Neural cell (in vitro differentiated cells): Measurements from ENCODE around the gene SKOR2. TPM values are rescaled to one million over a fixed set of nuclear protein-coding genes. Genes with fewer than 3 reads are reported as not detected.

Experiments
- H2AFZ ChIP-seq: fragments of 200-600, 300-800 bp; sonication (generic), shearing (Covaris generic); 2 replicates; pipeline ENCODE4 v1.6.0; 2014; ENCODE audit warnings: low read depth, mild to moderate bottlenecking, antibody characterized with exemption, low read length, moderate library complexity
- H3F3A ChIP-seq: fragments of 200-600 bp; shearing (Covaris generic); 2 replicates; pipeline ENCODE4 v1.6.1; 2016; ENCODE audit warnings: mild to moderate bottlenecking, moderate library complexity, mixed read lengths, antibody characterized with exemption, low read length; ENCODE audit not compliant: insufficient read depth, poor library complexity, severe bottlenecking
- H3K27ac ChIP-seq: fragments of 200-600, 300-800 bp; sonication (generic), shearing (Covaris generic); 2 replicates; pipeline ENCODE4 v1.5.1; 2014; ENCODE audit warnings: mild to moderate bottlenecking, low read length, moderate library complexity
- H3K27me3 ChIP-seq: fragments of 300-800, 200-600 bp; sonication (generic), shearing (Covaris generic); 2 replicates; pipeline ENCODE4 v1.6.0; 2014; ENCODE audit warnings: mild to moderate bottlenecking, low read depth, low read length, moderate library complexity; ENCODE audit not compliant: insufficient read depth
- H3K36me3 ChIP-seq: fragments of 300-800, 200-600 bp; sonication (generic), shearing (Covaris generic); 2 replicates; pipeline ENCODE4 v1.5.1; 2014; ENCODE audit warnings: mild to moderate bottlenecking, antibody characterized with exemption, low read length, moderate library complexity; ENCODE audit not compliant: insufficient read depth
- H3K4me2 ChIP-seq: fragments of 300-800, 200-600 bp; sonication (generic), shearing (Covaris generic); 2 replicates; pipeline ENCODE4 v1.6.0; 2014; ENCODE audit warnings: mild to moderate bottlenecking, low read length
- H3K4me3 ChIP-seq: fragments of 300-800, 200-600 bp; sonication (generic), shearing (Covaris generic); 2 replicates; pipeline ENCODE4 v1.5.1; 2014; ENCODE audit warnings: mild to moderate bottlenecking, low read length, moderate library complexity
- H3K79me2 ChIP-seq: fragments of 200-600 bp; shearing (Covaris generic); replicated peaks from 2 replicates; pipeline ENCODE4 v1.6.0; 2014; ENCODE audit warnings: mild to moderate bottlenecking, low read length, moderate library complexity; ENCODE audit not compliant: insufficient read depth
- H3K9ac ChIP-seq: fragments of 300-800, 200-600 bp; sonication (generic), shearing (Covaris generic); 2 replicates; pipeline ENCODE4 v1.6.1; 2016; ENCODE audit warnings: mild to moderate bottlenecking, low read length, mixed read lengths
- H3K9me2 ChIP-seq: fragments of 200-600 bp; shearing (Covaris generic); 2 replicates; pipeline ENCODE4 v1.6.1; 2016; ENCODE audit warnings: mild to moderate bottlenecking, low read length, mixed read lengths; ENCODE audit not compliant: insufficient read depth
- H3K9me3 ChIP-seq: fragments of 200-600, 300-800 bp; sonication (generic), shearing (Covaris generic); 2 replicates; pipeline ENCODE4 v1.6.1; 2016; ENCODE audit warnings: mild to moderate bottlenecking, mixed run types, low read length, moderate library complexity, mixed read lengths
- H4K20me1 ChIP-seq: fragments of 200-600 bp; shearing (Covaris generic); 2 replicates; pipeline ENCODE4 v1.6.1; 2016; ENCODE audit warnings: mild to moderate bottlenecking, mixed run types; ENCODE audit not compliant: insufficient read depth
- CTCF ChIP-seq: fragments of 450-650 bp; IDR thresholded peaks from 2 replicates; pipeline ENCODE4 v1.5.1; 2014; ENCODE audit warnings: antibody characterized with exemption, mild to moderate bottlenecking, moderate library complexity; ENCODE audit not compliant: poor library complexity, severe bottlenecking
- EP300 ChIP-seq: fragments of 450-650 bp; conservative IDR thresholded peaks from 2 replicates; pipeline ENCODE4 v1.6.1; 2014; ENCODE audit warnings: antibody characterized with exemption, mild to moderate bottlenecking, moderate library complexity; ENCODE audit not compliant: poor library complexity, severe bottlenecking
- EZH2 ChIP-seq: fragments of 200-600, 300-800 bp; shearing (Covaris generic), sonication (generic); IDR thresholded peaks from 2 replicates; pipeline ENCODE4 v1.6.1; 2014; ENCODE audit warnings: antibody characterized with exemption, low read length, borderline replicate concordance, mild to moderate bottlenecking; ENCODE audit not compliant: insufficient read depth, poor library complexity, severe bottlenecking
- MXI1 ChIP-seq: fragments of 450-650 bp; conservative IDR thresholded peaks from 2 replicates; pipeline ENCODE4 v1.6.1; 2014; ENCODE audit warnings: antibody characterized with exemption, mild to moderate bottlenecking; ENCODE audit not compliant: poor library complexity, severe bottlenecking
- POLR2AphosphoS5 ChIP-seq: IDR thresholded peaks from 2 replicates; pipeline ENCODE4 v1.6.1; 2012
- RAD21 ChIP-seq: fragments of 450-650 bp; conservative IDR thresholded peaks from 2 replicates; pipeline ENCODE4 v1.6.1; 2014; ENCODE audit warnings: antibody characterized with exemption, mild to moderate bottlenecking, moderate library complexity
- REST ChIP-seq: IDR thresholded peaks from 2 replicates; pipeline ENCODE4 v1.6.1; 2012; ENCODE audit warnings: borderline replicate concordance
- SMC3 ChIP-seq: fragments of 450-650 bp; conservative IDR thresholded peaks from 2 replicates; pipeline ENCODE4 v1.6.1; 2014; ENCODE audit warnings: antibody characterized with exemption, mild to moderate bottlenecking, moderate library complexity; ENCODE audit not compliant: poor library complexity
- TAF1 ChIP-seq: IDR thresholded peaks from 2 replicates; pipeline ENCODE4 v1.6.1; 2012; ENCODE audit warnings: low read depth
- polyA plus RNA-seq: library from polyadenylated mRNA; depleted of rRNA; stranded (reverse); fragments of >200 nt; gene quantifications from 2 replicates; pipeline ENCODE4 v1.2.3, GENCODE V29; 2014

The SKOR2 gene
- polyA plus RNA-seq, 1 donor from 2014 or later: not detected

GRCh38 chr18:47174545-47175116, 76.8 kb downstream of the SKOR2 start:
- Histone ChIP-seq H3K36me3 (no peaks in the 10 kb centered on the region), H3F3A (no peaks in the 10 kb centered on the region), H3K27me3 (no peaks in the 10 kb centered on the region), H3K9me3 (no peaks in the 10 kb centered on the region), H4K20me1 (no peaks in the 10 kb centered on the region), H3K27ac (no peak overlapping the region), H3K4me2 (peak overlapping the region; percentile 58), H3K9ac (no peak overlapping the region), H3K9me2 (no peaks in the 10 kb centered on the region), H3K4me3 (peak overlapping the region; percentile 99), H3K79me2 (peaks cover 24% of the 10 kb centered on the region), H2AFZ (no peak overlapping the region)
- TF ChIP-seq MXI1 (no peak), EZH2 (no peak), CTCF (no peak), TAF1 (no peak)

DNA sequence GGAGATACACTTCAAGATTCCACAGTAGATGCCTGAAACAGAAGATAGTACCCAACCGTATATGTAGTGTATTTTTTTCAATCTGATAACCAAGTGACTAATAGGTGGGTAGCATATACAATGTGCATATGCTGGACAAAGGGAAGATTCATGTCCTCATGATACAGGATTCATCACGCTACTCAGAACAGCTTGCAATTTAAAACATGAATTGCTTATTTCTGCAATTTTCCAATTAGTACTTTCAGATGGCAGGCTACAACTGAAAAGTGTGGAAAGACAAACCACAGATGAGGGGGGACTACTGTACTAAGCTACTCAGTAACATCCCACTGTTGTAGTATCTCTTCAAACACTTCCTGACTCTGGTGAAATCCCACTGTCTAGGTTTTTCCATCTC, 79.0 kb downstream of the SKOR2 start:
- Histone ChIP-seq H3K4me2 (no peak overlapping the region), H3K27ac (no peak overlapping the region), H4K20me1 (no peaks in the 10 kb centered on the region), H2AFZ (no peak overlapping the region), H3F3A (no peaks in the 10 kb centered on the region), H3K79me2 (peaks cover 30% of the 10 kb centered on the region), H3K9me3 (no peaks in the 10 kb centered on the region), H3K27me3 (no peaks in the 10 kb centered on the region), H3K36me3 (no peaks in the 10 kb centered on the region), H3K4me3 (no peak overlapping the region), H3K9me2 (no peaks in the 10 kb centered on the region), H3K9ac (no peak overlapping the region)
- TF ChIP-seq SMC3: no peak
- TF ChIP-seq TAF1: no peak
- no peak for TF ChIP-seq CTCF

DNA sequence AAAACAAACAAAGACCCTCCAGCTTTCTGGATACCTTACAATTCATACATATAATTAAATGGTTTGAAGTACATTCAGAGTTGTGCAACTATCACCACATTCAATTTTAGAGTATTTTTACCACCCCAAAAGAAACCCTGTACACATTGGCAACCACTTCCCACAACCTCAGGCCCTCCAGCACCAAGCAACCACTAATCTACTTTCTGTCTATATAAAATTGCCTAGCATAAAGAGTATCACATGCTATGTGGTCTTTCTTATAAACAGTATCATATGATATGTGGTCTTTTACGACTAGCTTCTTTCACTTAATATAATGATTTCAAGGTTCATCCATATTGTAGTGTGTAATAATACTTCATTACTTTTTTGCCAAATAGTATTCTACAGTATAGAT, 82.5 kb downstream of the SKOR2 start:
- TF ChIP-seq CTCF (no peak), RAD21 (no peak), POLR2AphosphoS5 (no peak), EP300 (no peak), MXI1 (no peak), TAF1 (no peak), REST (no peak), SMC3 (no peak), EZH2 (no peak)

More for the DNA sequence above, 82.5 kb downstream of the SKOR2 start:
- no peak overlapping the region for H3K4me2 ChIP-seq
- peaks cover 14% of the 10 kb centered on the region for H3K79me2 ChIP-seq
- no peak overlapping the region for H3K27ac ChIP-seq
- no peaks in the 10 kb centered on the region for H3K27me3 ChIP-seq
- no peak overlapping the region for H3K4me3 ChIP-seq
- H2AFZ ChIP-seq: no peak overlapping the region
- no peaks in the 10 kb centered on the region for H3K9me3 ChIP-seq
- H3K36me3 ChIP-seq: no peaks in the 10 kb centered on the region
- H3F3A ChIP-seq: no peaks in the 10 kb centered on the region
- H3K9ac ChIP-seq: no peak overlapping the region
- H4K20me1 ChIP-seq: no peaks in the 10 kb centered on the region
- no peaks in the 10 kb centered on the region for H3K9me2 ChIP-seq
